ENCODE results near the gene DRC7.

DRC7 gene

GRCh38 chr16:57685633-57686032, 9.0 kb upstream of the DRC7 start:
- TF ChIP-seq CTCF (IDR thresholded peaks at IDR 0.05) (no peak), ZFX (IDR thresholded peaks at IDR 0.05; ENCODE audit: borderline replicate concordance) (no peak)

GRCh38 chr16:57686577-57686976, 8.0 kb upstream of the DRC7 start:
- no peak overlapping the region for H3K27ac ChIP-seq
- TF ChIP-seq CTCF (IDR thresholded peaks at IDR 0.05) (no peak), ZFX (IDR thresholded peaks at IDR 0.05; ENCODE audit: borderline replicate concordance) (no peak)

More at GRCh38 chr16:57685633-57686032, 9.0 kb upstream of the DRC7 start:
- H3K27ac ChIP-seq, result no peak overlapping the region

GRCh38 chr16:57687363-57687929, 7.2 kb upstream of the DRC7 start:
- H3K27ac ChIP-seq, result no peak overlapping the region
- TF ChIP-seq CTCF (IDR thresholded peaks at IDR 0.05) (no peak), ZFX (IDR thresholded peaks at IDR 0.05; ENCODE audit: borderline replicate concordance) (no peak)

- no peak overlapping the region for H3K27ac ChIP-seq
- TF ChIP-seq CTCF (IDR thresholded peaks at IDR 0.05) (no peak), ZFX (IDR thresholded peaks at IDR 0.05; ENCODE audit: borderline replicate concordance) (no peak)
Measured at GRCh38 chr16:57688487-57688986, 6.1 kb upstream of the DRC7 start.

GRCh38 chr16:57688987-57689761, 5.4 kb upstream of the DRC7 start:
- TF ChIP-seq CTCF (IDR thresholded peaks at IDR 0.05) (no peak), ZFX (IDR thresholded peaks at IDR 0.05; ENCODE audit: borderline replicate concordance) (no peak)
- no peak overlapping the region for H3K27ac ChIP-seq

- H3K27ac ChIP-seq, result no peak overlapping the region
- TF ChIP-seq CTCF (IDR thresholded peaks at IDR 0.05) (no peak), ZFX (IDR thresholded peaks at IDR 0.05; ENCODE audit: borderline replicate concordance) (no peak)
Measured at GRCh38 chr16:57689762-57690558, 4.6 kb upstream of the DRC7 start.

Measured in 22Rv1 (cell line).